SIG-M5 treated with dmso at 0.1 percent for 504 hours (cell line): Measurements from ENCODE around the gene IL1RL1.

Experiments
- DNase-seq: peaks from one replicate; lab custom pipeline; 2025; ENCODE audit not compliant: unreplicated experiment; lab: John Stamatoyannopoulos, UW

IL1RL1 gene

GRCh38 chr2:102366406-102367112, 55.2 kb downstream of the IL1RL1 start:
- DNase-seq: no peak

DNA sequence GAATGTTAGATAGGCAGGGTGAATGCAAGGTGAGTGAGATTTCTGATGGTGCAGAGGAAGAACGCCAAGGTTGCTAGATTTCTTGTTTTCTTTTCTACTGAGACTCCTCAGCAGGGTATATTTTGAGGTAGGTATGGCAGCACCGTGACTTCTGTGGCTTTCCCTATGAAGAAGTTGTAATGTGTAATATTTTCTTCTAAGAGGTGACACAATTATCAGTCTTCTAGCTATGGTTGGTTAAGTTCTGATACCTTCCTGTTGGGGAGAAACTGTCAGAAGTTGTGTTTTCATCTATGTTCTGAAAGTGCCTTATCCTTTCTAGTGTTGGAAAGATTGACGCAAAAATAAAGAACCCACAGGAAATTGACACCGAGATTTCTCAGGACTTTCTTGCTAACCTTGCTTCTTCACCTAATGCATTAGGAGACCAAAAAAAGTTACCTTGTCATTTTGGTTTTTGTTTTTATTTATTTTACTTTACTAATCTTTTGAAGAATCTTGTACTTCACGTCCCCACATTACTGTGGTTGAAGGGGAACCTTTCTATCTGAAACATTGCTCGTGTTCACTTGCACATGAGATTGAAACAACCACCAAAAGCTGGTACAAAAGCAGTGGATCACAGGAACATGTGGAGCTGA, 56.1 kb downstream of the IL1RL1 start:
- DNase-seq: no peak

DNA sequence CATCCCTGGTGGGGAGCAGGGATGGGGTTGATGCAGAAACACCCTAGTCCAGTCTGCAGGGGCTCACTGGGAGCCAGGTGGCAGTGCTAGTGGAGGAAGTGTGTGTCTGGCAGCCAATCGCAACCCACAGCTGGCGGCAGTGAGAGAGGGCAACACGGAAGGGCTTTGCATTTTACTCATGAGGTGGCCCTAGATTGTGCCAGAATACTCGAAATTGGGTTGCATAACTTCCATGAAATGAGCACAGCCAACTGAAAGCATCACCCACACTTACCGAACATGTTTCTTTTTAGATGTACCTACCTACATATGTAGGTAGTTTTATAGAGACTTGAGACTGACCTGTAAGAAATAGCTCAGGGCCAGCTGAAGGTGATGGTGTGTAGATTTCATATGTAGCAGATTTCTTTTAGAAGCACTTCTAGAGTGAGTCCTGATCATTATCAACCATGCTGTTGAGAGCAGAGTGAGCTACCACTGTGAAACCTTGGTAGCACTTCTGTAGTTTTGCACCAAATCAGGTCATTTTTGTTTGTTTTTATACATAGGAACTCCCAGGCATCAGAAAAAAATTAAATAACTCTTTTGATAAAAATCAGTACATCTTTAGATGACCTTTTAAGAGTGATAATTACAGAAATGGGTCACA, 57.2 kb downstream of the IL1RL1 start:
- DNase-seq: no peak

GRCh38 chr2:102369866-102370265, 58.5 kb downstream of the IL1RL1 start:
- no peak for DNase-seq

DNA sequence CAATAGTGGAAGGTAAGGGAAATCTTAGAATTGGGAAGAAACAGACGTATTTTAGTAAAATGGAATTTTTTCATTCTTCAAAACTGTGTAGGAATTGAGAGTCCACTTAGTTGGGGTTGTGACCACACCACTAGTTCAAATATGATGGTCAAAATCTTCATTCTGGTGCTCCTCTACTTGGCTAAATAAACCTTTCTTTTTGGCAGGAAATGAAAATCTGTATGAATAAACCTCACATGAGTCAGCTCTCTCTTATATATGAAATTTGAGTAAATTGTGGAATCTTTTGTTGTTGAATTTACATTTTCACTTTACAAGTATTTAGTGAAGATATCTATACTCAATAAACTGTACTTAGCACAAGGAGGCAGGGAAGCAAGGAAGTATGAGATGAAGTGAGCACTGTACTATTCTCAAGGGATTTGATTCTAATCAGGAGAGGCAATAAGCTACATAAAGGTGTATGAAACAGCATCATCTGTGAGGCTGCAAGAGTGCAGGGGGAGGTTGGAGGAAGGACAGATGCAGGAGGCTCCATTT, 64.8 kb downstream of the IL1RL1 start:
- no peak for DNase-seq

DNA sequence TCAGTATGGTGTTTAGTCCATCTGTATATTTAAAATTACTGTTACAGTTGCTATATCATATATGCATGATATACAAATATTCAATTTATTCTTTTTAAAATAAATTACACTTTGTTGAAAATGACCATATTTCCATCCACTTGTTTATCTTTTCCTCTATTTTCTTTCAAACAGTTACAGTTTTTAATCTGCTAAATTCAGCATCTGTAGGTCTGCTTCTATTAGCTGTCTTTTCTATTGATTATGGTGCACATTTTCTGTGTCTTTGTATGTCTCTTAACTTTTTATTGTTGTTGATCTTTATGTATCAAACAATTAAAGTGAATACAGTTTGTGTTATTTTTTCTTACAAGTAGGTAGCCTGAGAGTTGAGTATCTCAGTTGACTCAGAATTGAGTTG, 72.4 kb downstream of the IL1RL1 start:
- no peak for DNase-seq

- no peak for DNase-seq
Observed at GRCh38 chr2:102385522-102385921, 74.2 kb downstream of the IL1RL1 start.

DNA sequence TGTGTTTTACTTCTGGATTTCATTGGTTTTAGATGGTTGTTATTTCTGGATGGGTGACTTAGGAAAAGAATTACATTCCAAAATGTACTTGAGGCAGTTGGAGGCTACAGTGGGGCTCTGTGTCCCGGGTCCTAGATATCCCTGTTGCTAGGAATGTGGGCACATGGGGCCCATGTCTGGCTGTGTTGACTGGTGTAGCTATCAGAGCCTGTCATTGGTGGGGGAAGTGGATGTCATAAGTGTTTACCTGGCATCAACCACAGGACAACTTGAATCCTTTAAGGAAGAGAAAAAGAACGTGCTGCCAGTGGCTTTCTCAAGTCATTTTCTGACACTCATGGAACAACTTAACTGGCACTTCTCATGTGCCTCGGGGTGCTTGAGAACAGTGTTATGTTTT, 74.6 kb downstream of the IL1RL1 start:
- no peak for DNase-seq

- DNase-seq: no peak
Observed at GRCh38 chr2:102386867-102387541, 75.6 kb downstream of the IL1RL1 start.

- DNase-seq: no peak
Observed at GRCh38 chr2:102387763-102388546, 76.6 kb downstream of the IL1RL1 start.

DNA sequence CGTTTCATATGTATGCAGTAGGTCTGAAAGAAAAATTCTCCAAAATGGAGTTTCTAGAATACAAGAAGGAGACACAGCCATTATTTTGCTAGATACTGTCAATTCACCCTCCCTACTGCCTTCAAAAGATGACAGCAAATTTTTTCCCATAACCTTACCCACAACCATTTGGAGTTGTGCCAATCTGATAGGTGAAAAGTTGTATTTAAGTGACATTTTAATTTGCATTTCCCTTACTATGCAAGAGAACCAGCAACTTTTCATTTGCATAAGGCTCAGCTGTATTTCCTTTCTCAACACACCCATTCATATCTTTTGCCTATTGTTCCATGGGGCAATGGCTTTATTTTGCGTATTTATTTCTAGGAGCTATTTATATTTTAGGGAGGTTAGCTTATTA, 80.2 kb downstream of the IL1RL1 start:
- no peak for DNase-seq

GRCh38 chr2:102392096-102392495, 80.7 kb downstream of the IL1RL1 start:
- no peak for DNase-seq

DNA sequence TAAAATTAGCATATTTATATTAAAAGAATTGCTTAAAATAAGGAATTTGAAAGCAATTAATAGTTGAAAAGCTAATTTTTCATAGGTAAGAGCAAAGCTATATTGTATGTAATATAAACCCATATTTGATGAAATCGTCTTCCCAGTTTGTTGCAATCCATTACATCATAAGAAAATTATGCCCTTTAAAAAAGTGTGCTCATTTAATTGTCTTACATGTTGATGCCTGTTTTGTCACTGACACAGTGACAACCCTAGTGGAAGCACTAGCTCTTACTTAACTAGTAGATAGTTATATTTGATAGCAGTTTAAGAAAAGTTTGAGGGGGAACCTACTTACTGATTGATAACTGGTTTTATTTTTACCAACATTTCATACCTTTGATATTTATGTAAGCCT, 81.6 kb downstream of the IL1RL1 start:
- DNase-seq: no peak

- DNase-seq: no peak
Observed at GRCh38 chr2:102396012-102396411, 84.6 kb downstream of the IL1RL1 start.

DNA sequence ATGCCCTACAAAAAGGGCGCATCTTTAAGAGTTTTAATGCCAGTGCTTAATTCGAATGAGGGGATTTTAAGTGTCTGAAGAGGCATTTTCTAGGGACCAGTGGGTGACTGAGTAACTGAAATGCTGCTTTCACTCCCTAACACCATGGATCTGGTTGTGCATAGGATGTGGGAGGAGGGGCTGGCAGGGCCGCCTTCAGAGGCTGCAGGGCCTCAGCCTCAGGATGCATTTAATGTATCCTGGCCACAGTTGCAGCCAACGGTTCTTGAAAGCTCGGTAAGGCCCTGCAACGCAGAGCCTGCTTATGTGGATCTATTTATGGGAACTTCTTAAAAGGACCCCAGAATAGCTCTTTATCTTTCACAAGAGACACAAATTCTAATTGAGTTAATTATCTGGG, 85.8 kb downstream of the IL1RL1 start:
- DNase-seq: no peak

DNA sequence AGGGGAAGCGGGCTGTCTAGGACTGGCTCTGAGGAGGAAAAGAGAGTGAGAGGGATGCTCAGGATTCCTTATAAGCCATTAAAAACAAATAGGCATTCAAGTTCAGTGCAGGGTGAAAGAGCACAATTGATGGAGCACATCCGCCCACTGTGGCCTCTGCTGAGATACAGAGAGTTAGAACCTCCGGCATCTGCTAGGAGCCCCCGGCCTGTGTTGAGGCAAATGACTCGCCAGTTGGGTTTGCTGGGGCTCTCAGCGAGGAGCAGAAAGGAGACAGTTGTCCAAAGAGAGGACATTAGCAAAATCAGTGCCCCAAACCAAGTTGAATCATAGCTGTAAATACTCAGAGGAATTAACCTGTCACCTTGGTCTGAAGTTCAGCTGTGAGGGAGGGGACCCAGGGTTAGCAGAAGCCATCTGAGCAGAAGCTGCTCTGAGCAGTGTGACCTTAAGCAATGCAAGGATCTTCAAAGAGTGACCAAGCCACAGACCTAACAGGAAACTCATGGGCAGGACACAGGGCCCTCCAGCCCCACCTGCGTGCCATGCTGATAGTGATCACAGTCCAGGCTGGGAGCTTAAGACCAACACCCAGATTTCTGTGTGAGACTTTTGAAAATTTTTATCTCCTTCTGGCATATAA, 88.3 kb downstream of the IL1RL1 start:
- no peak for DNase-seq

DNA sequence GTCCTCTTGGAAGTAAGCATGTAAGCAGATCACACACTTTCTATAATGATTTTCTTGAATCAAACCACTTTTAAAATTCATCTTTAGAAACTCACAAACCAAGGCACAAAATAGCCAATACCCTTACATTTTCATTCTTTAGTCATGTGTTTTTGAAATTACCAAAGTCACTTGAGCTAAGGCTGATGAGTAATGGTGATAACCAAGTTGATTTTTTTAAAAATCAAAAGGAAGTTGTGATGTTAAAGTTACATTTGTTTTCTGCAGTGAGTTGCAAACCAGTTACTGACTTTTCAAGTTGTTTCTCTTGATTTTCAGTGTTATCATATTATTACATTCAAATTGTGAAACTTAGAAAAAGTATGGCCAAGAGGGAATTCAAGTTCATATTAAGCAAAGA, 90.1 kb downstream of the IL1RL1 start:
- DNase-seq: no peak
